GM10248 (cell line): ENCODE data around the gene HYPK.

Source experiments
- CTCF ChIA-PET: fragments of 300-600 bp; sonication (Branson Sonifier 250); formaldehyde crosslinking; extraction: SDS; loops from one replicate; lab custom pipeline; 2021; ENCODE audit warnings: antibody characterized with exemption; lab: Yijun Ruan, JAX
- POLR2A ChIA-PET: fragments of 350-650 bp; sonication (Branson Sonifier 250); formaldehyde crosslinking; extraction: SDS; loops from one replicate; lab custom pipeline; 2020; ENCODE audit warnings: antibody characterized with exemption; lab: Yijun Ruan, JAX
- DNase-seq: peaks from one replicate; pipeline ENCODE4 v3.0.0; 2012; ENCODE audit errors: extremely low spot score
- TF ChIP-seq, protein P1 (sequence below): IDR thresholded peaks from 2 replicates; pipeline ENCODE4 v1.5.1; 2012; ENCODE audit warnings: mild to moderate bottlenecking, low read depth; ENCODE audit errors: extremely low read depth, missing control alignments, control extremely low read depth

Gene HYPK

DNA sequence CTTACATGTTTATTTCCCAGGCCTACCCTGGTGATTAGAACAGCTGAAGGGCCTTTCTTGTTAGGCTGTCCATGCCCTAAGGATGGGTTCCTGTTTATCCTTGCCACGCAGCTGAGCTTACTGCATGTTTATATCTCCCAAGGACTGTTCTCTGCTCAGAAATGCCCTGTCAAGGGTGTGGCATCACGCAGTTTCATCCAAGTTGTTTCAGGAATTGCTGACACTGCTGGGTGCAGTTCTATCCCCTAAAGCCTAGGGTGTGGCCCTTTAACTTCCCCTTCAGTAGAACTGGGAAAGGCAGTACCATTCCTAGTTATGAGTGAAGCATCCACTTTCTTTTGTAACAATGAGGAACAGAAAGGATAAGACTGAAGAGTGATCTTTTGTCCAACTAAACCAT, 28.6 kb upstream of the HYPK start:
- no peak for DNase-seq
- TF ChIP-seq, protein P1, sequence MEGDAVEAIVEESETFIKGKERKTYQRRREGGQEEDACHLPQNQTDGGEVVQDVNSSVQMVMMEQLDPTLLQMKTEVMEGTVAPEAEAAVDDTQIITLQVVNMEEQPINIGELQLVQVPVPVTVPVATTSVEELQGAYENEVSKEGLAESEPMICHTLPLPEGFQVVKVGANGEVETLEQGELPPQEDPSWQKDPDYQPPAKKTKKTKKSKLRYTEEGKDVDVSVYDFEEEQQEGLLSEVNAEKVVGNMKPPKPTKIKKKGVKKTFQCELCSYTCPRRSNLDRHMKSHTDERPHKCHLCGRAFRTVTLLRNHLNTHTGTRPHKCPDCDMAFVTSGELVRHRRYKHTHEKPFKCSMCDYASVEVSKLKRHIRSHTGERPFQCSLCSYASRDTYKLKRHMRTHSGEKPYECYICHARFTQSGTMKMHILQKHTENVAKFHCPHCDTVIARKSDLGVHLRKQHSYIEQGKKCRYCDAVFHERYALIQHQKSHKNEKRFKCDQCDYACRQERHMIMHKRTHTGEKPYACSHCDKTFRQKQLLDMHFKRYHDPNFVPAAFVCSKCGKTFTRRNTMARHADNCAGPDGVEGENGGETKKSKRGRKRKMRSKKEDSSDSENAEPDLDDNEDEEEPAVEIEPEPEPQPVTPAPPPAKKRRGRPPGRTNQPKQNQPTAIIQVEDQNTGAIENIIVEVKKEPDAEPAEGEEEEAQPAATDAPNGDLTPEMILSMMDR, result no peak
- POLR2A ChIA-PET, result interaction anchor here (2.5 kb wide), 1 partner anchor 23 kb away, joined by 7 read pairs; no protein-coding TSS in a partner anchor
- CTCF ChIA-PET, result interaction anchor here (0.9 to 3.2 kb wide), 7 partner anchors 12 to 38 kb away, joined by 3 to 17 read pairs (median 4); partner anchors contain the start of gene SERINC4

DNA sequence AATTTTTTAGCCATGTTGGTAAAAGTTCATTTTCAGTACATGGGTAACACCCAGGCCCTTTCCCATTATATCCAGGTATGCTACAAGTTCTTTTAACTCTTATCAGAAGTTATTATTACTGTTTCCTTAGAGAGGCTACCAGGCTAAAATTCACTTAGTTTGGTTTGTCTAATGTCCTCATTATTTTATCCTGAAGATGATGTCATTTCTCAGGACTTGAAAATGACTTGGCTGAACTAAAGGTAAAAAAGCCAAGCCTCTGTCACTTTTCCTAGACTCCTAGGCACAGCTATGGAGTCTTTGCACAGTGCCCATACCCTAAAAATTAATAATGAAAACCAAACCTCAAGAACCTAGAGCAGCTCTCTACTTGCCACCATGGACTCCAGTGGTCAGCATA, 27.8 kb upstream of the HYPK start:
- CTCF ChIA-PET, result interaction anchor here (1.1 to 1.6 kb wide), 2 partner anchors 13 to 14 kb away, joined by 3 to 4 read pairs; no protein-coding TSS in a partner anchor
- POLR2A ChIA-PET, result interaction anchor here (0.6 kb wide), 1 partner anchor 35 kb away, joined by 3 read pairs; no protein-coding TSS in a partner anchor
- TF ChIP-seq, protein P1, result no peak
- DNase-seq, result no peak

DNA sequence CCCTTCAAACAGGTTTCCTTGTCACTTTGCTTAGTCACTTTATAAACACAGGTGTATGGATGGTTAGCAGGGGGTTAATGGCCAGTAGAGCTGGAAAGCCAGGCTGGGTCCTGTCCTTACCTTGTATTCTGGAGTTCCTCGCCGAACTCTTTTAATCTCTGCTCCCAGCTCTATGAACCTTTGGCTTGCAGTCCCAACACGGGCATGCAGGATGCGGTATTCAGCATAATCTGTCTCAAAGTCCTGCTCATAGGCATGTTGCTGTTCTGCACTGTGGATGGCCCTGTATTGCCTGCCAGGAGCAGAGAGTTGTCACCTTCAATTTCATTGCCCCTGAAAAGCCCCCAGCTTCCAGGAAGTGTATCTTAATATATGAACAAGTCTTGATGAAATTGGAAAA, 26.3 kb upstream of the HYPK start:
- ChIA-PET POLR2A (interaction anchor here (0.9 kb wide), 1 partner anchor 24 kb away, joined by 5 read pairs; no protein-coding TSS in a partner anchor), CTCF (interaction anchor here (0.9 to 1.4 kb wide), 2 partner anchors 9 to 21 kb away, joined by 4 to 5 read pairs; no protein-coding TSS in a partner anchor)
- no peak for DNase-seq
- TF ChIP-seq, protein P1, result no peak

DNA sequence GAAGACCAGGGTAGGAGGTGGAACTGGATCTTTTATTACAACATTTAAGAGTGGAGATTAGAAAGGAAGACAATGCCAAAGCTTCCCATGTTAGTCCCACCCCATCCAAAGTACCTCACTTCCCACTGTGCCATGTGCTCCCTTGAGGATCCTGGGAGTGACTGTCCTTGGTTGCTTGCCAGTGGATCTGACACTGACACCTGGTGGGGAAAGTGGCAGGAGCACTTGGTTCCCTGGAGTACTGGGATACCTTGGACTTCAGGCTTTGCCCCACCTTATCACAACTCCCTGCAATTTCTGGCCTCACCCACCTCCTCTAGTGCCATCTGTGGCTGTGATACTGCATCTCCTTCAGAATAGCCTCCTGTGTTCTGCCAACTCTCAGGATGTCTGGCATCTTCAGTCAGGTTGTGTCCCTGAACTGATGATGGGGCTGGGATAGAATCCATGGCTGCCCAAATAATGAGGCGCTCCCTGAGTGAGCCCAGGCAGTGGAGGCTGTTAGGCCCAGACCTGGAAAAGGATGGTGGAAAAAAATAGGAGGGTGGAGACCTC, 24.9 kb upstream of the HYPK start:
- ChIA-PET CTCF (interaction anchor here (1.0 to 3.5 kb wide), 4 partner anchors 10 to 268 kb away, joined by 3 to 59 read pairs (median 12); partner anchors contain the start of gene SERF2), POLR2A (interaction anchor here (0.7 to 2.2 kb wide), 4 partner anchors 11 to 327 kb away, joined by 3 to 15 read pairs (median 4); partner anchors contain the start of genes HYPK and SERINC4)
- DNase-seq, result no peak

DNA sequence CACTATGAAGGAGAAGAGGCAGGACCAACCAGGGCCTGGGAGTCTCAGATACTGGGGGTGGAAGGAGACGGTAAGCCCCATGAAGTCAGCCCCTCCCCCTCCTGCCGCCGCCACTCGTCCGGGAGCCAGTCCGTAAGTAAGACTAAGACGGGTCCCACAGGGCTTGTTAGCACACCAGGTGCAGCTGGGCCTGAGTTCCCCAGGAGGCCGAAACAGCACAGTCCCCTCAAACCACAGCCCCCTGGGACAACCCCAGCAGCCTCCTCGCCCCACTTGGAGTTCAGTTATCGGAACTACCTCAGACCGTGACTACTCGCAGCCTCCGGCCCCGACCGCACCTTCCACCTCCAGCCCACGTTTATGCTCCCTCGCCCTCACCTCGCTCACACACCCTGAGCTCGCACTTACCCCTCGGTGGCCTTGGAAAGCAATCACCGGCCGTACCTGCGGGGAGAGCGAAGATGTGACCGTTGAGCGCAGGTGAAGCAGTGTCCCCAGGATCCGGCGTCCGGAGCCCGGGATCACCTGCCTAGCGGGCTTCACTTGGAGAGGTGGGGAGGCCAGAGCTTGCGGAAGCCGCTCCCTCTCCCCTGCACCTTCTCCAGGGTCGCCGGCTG, 24.2 kb upstream of the HYPK start:
- CTCF ChIA-PET, result interaction anchor here (0.7 to 3.5 kb wide), 8 partner anchors 11 to 48 kb away, joined by 3 to 59 read pairs (median 6); partner anchors contain the start of genes HYPK, MFAP1, SERF2 and SERINC4
- POLR2A ChIA-PET, result interaction anchor here (0.5 to 2.2 kb wide), 11 partner anchors 10 to 936 kb away, joined by 3 to 15 read pairs (median 5); partner anchors contain the start of genes HYPK, MFAP1, SERF2 and SERINC4
- DNase-seq, result peak; percentile 80
- TF ChIP-seq, protein P1, result no peak

More for the DNA sequence above, 24.9 kb upstream of the HYPK start:
- TF ChIP-seq, protein P1, result peak; percentile 15

DNA sequence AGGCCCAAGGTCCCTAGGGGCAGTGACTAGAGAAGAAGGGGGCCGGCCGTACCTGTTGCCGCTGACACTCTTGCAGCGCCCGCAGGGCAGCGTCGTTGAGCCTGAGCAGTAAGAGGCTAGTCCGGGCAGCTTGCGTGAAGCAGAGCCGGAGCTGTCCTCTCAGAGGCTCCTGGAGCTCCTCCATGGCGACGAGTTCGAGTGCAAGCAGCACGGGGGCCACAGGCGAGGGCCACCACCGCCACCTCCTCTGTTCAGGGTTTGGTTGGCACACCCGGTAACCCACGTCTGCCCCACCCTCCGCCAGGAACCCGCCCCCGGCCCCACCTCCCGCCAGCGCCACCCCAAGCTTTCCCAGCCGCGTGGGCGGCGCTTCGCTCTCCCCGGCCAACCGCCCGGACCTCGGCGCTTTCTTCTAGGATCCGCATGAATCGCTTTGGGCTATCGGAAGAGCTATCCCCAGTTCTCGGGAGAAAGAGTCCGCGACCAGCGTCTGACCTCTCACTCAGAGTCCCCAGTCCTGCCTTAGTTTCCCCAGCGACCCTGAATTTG, 23.6 kb upstream of the HYPK start, which contains the start of gene ELL3:
Gene ELL3, minus strand, starts transcription at position 249 of the 549 bp plus-strand sequence. Its CDS starts 65 bp downstream, at position 184.
- ChIA-PET POLR2A (interaction anchor here (0.5 to 2.2 kb wide), 10 partner anchors 10 to 936 kb away, joined by 3 to 15 read pairs (median 6); partner anchors contain the start of genes HYPK, MFAP1, SERF2 and SERINC4), CTCF (interaction anchor here (0.7 to 3.5 kb wide), 10 partner anchors 11 to 60 kb away, joined by 3 to 59 read pairs (median 4); partner anchors contain the start of genes HYPK, MFAP1, SERF2 and SERINC4)
- DNase-seq, result peak; percentile 72
- TF ChIP-seq, protein P1, result no peak
